SK-N-DZ (cell line): ENCODE data around the gene ITGA1.
"Not testable (repeated sequence)": the region's sequence is repeated elsewhere in the genome, so short reads cannot be mapped to it uniquely, and the experiment has no call there.

Experiments used
- DNase-seq: peaks from one replicate; pipeline ENCODE4 v3.0.0-alpha.2; 2015; ENCODE audit warnings: low spot score

ITGA1 gene

DNA sequence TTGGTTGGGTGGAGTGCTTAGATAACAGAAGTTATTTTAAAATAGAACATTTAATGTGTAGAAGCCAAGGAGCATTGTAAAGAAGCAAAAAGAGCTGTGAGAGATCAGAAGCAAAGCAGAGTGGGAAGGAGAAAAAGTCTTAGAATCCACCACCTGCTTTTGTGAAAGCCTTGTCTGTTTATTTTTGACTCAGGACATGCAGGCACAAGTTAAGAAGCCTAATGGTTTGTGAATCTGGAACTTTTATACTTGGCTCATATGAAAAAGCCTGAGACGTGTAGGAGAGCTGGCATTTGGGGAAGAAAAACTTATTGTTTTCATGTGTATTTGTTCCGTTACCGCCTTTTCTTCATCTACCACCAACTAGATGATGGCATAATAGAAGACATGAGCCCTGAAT lies 163.0 kb downstream of the ITGA1 start:
- DNase-seq: no peak

DNA sequence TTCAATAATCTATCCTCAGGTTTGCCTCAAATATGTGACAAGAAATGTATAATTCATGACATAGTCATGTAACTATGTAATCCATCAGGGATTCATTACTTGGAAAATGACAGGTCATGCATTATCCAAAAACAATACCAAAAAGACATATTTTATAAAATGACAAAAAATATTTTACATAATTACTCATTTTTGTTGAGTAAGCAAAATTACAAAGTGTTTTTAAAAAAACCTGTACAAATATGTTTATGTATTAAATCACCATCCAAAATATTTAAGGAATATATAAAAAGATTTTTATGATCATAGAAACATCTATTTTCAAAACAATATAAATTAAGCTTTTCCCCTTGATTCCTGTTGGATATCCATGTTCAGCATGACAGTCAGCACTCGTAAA lies 164.8 kb downstream of the ITGA1 start:
- no peak for DNase-seq

DNA sequence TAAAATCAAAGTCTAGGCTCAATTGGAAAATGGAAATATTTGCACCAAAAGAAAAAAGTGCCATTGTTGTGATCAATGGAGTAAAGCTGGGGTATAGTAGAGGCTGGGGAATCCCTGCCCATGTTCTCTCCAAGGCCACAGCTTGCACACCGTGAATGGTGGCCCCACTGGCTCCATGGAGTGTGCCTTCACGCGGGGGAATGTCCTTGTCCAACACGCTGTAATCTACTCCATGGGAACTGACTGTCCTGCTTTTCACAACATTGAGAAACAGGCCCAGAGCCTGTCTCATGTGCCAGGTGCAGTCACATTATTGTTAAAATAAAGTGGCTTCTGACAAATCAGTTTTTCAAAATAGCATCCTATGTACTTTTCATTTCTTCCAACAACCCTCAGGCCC lies 168.3 kb downstream of the ITGA1 start:
- no peak for DNase-seq

DNA sequence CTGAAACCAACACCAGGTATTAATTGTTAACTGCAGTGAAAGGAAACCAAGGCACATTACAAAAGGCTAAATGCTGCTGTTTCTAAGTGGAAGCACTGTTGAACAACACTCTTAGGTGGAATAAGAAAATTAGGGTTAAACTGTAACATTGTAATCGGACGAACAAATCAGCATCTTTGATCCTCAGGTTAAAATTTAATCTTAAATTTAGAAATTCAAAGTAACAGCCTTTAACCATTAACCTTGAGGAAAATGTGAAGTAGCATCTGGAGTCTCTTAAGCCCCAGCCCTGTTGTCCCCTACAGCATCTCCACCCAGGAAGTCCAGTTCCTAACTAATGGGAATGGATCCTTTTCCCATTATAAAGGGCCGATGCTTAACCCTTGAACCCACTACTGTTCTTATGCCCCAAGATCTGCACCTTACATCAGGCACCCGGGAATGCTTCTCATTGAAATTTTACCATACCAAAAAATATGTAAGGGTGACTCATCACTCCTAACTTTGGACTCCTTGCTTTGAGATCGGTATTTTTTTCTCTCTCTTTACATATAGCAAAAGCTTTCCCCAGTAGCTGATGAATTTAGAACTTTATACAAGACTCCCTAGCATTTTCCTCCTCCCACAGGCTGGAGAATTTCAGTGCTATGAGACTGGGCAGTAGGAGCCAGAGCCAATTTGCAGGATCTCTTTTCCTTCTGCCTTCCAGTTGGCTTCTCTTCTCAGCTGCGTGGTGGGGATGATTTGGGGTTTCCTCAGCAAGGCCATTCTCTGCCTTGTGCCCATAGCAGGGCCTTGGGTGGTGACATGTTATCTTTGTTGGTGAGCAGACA lies 169.4 kb downstream of the ITGA1 start:
- DNase-seq: no peak

DNA sequence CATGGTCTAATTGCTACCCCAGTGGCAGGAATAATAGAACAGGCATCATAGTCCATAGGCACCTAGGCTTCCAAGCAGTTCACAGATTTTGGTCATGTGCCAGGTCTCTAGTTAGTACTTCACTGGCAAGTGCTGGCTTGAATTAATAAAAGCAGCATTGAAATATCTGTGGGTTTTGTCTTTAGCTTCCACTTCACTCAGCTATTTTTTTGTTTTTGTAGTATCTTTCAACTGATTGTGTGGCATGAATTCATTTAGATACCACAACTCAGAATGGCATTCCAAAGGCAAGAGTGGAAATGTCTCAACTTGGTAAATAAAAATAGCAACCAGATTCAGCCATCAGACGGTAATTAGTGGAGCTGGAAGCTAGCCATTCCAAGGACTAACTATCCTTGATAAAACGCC lies 173.6 kb downstream of the ITGA1 start:
- DNase-seq: no peak

DNA sequence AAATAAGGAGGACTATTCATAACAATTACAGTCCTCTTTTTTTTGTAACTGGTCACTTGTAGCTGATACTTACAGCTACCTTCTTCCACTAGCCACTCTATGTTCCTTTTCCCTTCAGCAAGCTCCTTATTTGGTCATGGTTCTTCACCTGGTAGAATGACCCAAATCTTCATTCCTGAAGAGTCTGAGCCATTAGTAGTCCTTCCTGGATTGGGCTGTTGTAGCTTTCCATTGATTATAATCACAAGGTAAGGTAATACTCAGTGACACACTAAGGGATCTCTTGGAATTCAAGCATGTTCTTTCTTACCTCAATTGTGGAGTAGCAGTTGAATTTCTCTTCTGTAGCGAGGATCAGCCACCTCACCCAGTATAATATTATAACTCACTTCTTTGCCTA lies 175.9 kb downstream of the ITGA1 start:
- DNase-seq: no peak

DNA sequence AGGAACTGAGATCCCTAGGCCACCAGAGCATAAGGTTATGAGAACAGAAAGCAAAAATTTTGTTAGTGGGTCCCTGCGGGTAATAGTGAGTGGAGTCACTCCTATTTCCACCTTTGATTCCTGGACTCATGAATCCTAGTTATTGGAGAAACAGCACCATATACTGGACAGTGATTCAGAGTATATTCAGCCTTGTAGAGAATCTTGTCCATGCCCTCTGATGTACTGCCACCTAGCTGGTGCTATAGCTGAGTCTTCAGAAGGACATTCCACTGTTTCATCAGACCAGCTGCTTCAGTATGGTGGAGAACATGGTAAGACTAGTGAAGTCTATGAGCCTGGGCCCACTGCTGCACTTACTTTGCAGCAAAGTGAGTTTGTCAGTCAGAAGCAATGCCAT lies 176.4 kb downstream of the ITGA1 start:
- no peak for DNase-seq

DNA sequence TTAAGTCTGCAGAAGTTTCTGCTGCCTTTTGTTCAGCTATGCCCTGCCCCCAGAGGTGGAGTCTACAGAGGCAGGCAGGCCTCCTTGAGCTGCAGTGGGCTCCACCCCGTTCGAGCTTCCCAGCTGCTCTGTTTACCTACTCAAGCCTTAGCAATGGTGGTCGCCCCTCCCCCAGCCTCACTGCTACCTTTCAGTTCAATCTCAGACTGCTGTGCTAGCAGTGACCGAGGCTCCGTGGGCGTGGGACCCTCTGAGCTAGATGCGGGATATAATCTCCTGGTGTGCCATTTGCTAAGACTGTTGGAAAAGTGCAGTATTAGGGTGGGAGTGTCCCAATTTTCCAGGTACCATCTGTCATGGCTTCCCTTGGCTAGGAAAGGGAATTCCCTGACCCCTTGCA lies 188.4 kb downstream of the ITGA1 start:
- DNase-seq: not testable (repeated sequence)

DNA sequence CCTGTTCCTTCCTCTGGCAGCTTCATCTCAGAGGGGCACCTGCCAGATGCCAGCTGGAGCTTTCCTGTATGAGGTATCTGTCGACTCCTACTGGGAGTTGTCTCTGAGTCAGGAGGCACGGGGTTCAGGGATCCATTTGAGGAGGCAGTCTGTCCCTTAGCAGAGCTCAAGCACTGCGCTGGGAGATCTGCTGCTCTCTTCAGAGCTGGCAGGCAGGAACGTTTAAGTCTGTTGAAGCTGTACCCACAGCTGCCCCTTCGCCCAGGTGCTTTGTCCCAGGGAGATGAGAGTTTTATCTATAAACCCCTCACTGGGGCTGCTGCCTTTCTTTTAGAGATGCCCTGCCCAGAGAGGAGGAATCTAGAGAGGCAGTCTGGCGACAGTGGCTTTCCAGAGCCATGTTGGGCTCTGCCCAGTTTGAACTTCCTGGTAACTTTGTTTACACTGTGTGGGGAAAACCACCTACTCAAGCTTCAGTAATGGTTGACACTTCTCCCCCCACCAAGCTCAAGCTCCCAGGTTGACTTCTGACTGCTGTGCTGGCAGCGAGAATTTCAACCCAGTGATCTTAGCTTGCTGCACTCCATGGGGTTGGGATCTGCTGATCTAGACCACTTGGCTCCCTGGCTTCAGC lies 189.7 kb downstream of the ITGA1 start:
- DNase-seq: no peak

DNA sequence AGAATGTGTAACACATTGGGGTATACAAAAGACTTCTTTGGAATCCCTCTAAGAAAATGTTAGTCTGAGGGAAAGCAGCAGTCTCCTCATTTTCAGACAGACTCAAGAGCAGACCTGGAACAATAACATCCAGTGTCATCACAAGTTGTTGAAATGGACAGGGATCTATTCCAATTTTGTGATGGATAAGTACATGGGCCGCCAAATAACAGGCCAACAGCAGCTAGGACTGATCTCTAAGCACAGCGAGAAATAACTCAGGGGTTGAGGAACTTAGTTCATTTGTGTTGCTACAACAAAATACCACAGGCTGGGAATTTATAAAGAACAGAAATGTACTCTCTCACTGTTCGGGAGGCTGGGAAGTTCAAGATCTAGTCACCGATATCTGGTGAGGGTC lies 193.8 kb downstream of the ITGA1 start:
- no peak for DNase-seq

DNA sequence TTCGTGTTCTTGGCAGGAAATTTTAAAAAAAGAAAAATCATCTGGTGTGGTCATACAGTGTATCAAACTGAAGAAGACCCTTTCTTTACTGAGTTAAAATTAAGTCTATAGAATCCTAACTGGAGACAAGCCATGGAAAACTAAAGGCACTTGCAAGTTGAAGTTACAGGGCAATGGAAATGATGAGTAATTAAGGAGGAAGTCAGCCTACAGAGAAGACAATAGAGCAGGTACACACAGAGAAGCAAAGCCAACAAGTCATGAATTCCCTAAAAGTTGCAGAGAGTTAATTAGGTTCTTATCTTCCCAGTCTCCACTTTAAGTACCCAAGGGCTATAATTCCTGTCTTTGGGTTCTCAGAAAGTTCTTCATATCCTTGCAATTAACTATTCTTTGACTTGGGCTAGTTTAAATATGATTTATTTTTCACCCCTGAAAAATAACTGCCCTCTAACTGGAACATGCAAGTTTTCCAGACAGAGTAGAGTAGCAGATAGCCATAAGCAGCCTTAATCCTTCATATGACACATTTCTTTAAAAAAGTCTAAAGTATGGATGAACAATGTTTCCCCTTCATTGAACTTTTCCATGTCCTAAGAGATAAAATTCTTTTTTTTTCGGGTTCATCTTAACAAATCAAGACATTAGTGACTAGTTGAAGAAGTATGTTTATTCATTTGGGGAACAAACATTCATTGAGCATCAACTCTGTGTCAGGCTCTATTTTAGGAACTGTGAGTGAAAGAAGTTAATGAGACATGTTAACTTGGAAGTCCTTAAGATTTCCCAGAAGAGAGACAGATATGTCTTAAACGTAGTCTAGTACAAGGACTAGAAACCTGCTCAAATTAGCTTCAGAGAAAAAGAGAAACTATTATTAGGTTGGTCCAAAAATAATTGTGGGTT lies 196.3 kb downstream of the ITGA1 start:
- no peak for DNase-seq

DNA sequence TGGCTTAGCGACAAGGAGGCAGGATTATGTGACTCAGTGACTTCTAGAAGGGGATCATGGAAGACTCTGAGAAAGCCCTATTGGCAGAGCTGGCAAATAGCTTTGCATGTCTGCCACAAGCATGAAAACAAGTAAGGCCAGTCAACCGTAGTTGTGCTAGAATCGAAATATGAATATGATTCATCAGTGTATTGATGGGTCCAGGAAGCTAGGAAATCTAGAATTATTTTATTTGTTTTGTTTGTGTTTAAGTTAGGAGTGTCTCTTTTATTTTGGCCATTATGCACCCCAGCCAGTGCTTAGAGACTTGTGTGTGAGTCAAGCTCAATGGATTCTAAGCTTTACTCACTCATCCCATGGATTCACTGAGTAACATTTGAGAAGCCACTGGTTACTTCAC lies 197.6 kb downstream of the ITGA1 start:
- DNase-seq: no peak

DNA sequence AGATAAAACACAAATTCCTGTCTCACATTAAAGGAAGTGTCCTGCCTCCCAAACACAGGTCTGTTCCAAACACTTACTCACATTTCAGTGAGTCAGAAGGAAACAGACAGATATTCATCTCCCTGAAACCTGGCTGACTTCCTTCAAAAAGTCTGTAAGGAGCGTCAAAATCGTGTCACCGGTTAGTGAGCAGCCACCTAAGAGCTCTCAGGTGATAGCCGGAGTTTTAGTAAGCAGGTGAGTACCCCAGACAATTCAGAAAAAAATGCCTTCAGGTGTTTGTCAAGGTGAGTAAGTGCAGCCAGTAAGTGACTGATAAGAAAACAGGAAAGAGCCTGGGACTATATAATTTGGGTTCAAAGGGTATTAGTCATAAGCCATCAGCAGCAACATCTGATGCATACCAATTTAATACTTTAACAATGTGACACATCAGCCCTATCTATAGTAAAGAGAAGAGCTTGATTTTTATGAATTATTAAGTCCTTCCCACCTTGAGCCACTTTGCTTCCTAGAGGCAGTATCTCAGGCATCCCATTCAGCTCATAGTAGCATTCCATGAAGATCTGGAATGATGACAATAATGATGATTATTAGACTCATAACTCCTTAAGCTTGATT lies 200.1 kb downstream of the ITGA1 start:
- no peak for DNase-seq

DNA sequence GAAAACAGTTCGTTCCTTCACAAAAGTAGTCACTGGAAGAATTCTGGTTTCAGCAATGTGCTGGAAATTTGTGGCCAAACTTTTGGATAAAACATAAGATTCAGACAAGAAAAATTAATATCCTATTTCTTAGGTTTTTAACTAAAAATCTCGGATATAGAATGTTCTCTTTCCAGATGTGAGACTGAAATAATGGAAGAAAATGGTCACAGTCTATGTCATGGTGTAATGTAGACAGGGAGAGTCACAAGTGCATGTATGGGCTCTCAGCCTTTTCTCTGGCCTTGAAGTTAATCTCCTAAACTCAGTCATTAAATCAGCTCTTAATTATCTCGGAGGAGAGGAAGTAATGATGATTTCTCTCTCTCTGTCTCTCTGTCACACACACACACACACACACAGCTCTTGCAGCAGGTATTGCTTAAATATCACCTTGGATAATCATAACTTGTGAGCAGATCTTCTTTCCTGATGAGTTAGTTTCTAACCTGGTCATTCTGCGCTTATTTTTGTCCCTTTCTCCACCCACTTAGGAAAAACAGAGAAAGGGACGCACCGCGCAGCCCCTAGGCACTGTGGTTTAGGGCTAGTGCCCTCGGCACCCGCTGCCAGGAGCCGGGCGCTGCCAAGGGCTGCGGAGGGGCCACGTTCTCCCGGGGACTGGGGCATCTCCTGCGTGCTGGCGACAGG lies 200.8 kb downstream of the ITGA1 start:
- no peak for DNase-seq

DNA sequence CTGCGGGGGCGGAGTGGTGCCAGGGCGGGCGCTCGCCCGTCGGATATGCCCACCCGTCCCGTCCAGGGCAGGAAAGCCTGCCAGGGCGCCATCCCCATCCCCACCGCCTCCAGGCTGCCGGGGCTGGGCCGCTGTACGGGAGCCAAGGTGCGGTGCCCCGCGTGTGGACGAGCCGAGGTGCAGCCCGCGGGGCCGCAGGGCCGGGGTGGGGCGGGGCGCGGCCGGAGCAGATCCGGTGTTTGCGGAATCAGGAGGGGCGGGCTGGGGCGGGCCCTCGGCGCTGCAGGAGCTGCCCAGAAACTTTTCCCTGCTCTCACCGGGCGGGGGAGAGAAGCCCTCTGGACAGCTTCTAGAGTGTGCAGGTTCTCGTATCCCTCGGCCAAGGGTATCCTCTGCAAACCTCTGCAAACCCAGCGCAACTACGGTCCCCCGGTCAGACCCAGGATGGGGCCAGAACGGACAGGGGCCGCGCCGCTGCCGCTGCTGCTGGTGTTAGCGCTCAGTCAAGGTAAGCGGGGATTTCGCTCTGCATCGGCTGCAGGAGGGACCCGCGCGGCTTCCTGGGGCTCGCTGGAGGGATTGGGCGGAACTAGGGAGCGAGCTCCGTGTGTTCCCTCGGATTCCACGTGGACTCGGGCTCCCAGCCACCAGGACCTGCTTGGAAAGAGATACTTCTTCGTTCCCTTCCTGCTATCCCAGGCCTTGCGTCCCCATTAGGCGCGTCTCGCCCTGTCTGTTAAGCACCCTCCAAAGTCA lies 201.5 kb downstream of the ITGA1 start, which contains the start of gene ITGA2:
TSS of gene ITGA2 (plus strand) at position 328 of the 756 bp plus-strand sequence. CDS start at position 445, 117 bp downstream.
- peak; percentile 29 for DNase-seq

DNA sequence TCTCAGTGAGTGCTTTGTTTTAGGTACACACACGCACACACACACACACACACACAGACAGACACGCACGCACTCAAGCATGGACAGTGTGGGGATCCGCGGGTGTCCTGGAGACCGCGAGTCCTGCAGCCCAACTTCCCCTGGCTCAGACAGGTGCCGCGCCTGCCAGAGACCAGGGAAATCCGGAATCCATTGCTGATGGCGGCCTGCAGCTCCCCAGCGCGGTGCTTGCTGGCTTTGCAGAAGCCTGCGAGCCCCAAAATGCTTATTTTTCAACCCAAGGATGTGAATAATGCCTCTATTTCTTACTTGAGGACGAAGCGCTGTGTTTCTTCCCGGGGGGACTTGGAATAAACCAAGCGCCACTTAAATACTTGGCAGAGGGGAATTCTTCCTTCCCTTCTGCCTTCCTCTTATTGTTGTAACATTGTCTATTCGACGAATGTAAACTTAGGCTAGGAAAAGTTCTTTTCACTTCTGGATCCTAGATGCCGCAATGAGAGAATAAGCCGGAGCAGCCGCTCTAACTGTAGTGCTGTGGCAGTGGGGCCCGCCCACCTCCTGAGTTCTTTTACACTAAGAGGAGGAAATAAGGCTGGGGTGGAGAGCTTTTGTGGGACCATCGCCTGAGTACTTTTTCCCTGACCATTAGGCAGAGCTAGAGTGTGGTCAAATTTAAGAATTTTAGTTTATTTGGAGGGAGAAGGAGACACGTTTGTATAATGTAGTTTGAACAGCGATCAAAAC lies 202.2 kb downstream of the ITGA1 start:
- DNase-seq: peak; percentile 36

DNA sequence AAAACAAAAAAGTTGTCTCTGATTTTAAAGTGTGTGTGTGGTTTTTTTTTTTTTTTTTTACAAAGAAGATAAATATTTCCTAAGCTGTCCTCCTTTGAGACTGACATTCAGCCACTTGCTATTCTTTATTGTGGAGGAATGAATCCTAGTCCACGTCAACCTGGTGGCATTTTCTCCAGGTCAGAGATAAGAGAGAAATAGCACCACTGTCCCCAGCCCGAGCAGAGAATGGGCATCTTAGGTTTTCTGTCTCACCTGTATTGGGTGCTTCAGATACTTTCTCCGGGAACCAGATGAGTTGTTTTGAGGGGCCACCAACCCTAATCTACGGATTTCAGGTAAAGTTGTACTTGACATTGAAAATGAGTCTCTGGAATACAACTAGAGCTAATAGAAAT lies 202.8 kb downstream of the ITGA1 start:
- DNase-seq: no peak

DNA sequence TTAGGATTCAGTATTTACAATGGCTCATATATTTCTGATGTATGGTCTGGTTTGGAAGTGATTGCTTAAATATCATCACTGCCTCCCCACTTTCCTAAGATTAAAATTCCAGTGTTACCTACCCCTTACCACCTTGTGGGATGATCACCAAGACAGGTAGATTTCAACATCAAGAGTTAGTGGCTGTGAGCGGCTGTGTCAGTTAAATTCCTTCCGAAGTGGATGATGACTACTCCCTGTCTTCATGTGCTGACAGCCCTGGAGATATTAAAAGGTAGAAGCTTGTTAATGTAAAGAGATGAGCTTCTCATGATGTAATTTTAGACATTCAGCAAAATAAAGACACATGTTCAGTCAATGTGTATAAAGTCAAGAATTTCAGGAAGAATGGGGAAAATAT lies 205.7 kb downstream of the ITGA1 start:
- no peak for DNase-seq

DNA sequence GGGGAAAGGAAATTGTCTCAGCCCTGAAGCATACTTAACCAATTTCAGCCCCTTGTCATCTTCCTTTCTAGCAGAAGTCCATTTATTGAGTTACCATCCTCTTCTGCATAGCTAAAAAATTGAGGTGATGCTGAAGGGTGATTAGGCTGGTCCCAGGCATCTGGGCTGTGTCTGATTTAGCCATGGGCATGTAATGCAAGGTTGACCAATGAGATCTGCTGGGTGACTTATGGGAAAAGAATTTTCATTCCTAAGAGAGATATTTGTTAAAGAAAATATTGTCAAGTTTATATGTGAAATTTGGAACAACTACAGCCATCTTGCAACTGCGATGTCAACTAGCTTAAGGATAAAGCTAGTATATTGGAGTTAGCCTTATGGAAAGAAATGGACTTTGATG lies 206.6 kb downstream of the ITGA1 start:
- no peak for DNase-seq

DNA sequence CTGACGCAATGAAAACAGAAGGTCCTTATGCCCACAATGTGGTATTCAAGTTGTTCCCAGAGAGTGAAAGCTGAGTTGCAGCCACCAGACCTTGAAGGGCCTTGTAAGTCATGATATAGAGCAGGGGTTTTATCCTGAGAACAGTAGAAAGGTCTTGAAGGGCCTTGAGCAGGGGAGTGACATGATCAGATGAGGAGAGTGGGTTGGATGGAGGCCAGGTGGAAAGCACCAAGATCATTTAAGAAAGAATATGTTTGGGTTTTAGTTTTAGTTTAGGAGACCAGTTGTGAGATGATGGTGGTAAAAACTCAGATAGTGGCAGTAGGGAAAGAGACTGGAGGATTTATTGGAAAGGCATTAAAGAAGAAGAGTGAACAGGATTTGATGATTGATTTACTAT lies 207.4 kb downstream of the ITGA1 start:
- DNase-seq: no peak
